NCI-H774 (cell line): ENCODE measurements around the gene GTF2A1L.
"Not testable (repeated sequence)": the region's sequence is repeated elsewhere in the genome, so short reads cannot be mapped to it uniquely, and the experiment has no call there.

ENCODE experiments used
- DNase-seq: peaks from one replicate; lab custom pipeline; 2025; lab: John Stamatoyannopoulos, UW

GTF2A1L gene

GRCh38 chr2:48613211-48613610, 4.4 kb upstream of the GTF2A1L start:
- no peak for DNase-seq

GRCh38 chr2:48614581-48614980, 3.1 kb upstream of the GTF2A1L start:
- not testable (repeated sequence) for DNase-seq

GRCh38 chr2:48619526-48619925, 1.9 kb downstream of the GTF2A1L start:
- DNase-seq = no peak

- DNase-seq = no peak
Observed at GRCh38 chr2:48620604-48621003, 2.9 kb downstream of the GTF2A1L start.

GRCh38 chr2:48622691-48623090, 5.0 kb downstream of the GTF2A1L start:
- not testable (repeated sequence) for DNase-seq

- DNase-seq = no peak
Observed at GRCh38 chr2:48624696-48625095, 7.0 kb downstream of the GTF2A1L start.

- no peak for DNase-seq
Observed at GRCh38 chr2:48626047-48626446, 8.4 kb downstream of the GTF2A1L start.

- no peak for DNase-seq
Observed at GRCh38 chr2:48633143-48633542, 15.5 kb downstream of the GTF2A1L start.

- DNase-seq = no peak
Observed at GRCh38 chr2:48635786-48636185, 18.1 kb downstream of the GTF2A1L start.

- DNase-seq = no peak
Observed at GRCh38 chr2:48638261-48638660, 20.6 kb downstream of the GTF2A1L start.

- DNase-seq = no peak
Observed at GRCh38 chr2:48651158-48651790, 33.6 kb downstream of the GTF2A1L start.

- DNase-seq = no peak
Observed at GRCh38 chr2:48668992-48669391, 51.3 kb downstream of the GTF2A1L start.

GRCh38 chr2:48673581-48673980, 55.9 kb downstream of the GTF2A1L start:
- DNase-seq = no peak

- no peak for DNase-seq
Observed at GRCh38 chr2:48674933-48675332, 57.3 kb downstream of the GTF2A1L start.

GRCh38 chr2:48677450-48677849, 59.8 kb downstream of the GTF2A1L start:
- DNase-seq = no peak

GRCh38 chr2:48685126-48685525, 67.5 kb downstream of the GTF2A1L start:
- no peak for DNase-seq

GRCh38 chr2:48691935-48692691, 74.5 kb downstream of the GTF2A1L start:
- no peak for DNase-seq

- no peak for DNase-seq
Observed at GRCh38 chr2:48693066-48693465, 75.4 kb downstream of the GTF2A1L start.

- DNase-seq = no peak
Observed at GRCh38 chr2:48693645-48694044, 76.0 kb downstream of the GTF2A1L start.

GRCh38 chr2:48694149-48694548, 76.5 kb downstream of the GTF2A1L start:
- no peak for DNase-seq

- no peak for DNase-seq
Observed at GRCh38 chr2:48695991-48696390, 78.3 kb downstream of the GTF2A1L start.

GRCh38 chr2:48696881-48697280, 79.2 kb downstream of the GTF2A1L start:
- no peak for DNase-seq

- no peak for DNase-seq
Observed at GRCh38 chr2:48699348-48699930, 81.8 kb downstream of the GTF2A1L start.
